HG02970 (cell line): ENCODE measurements around the gene ABL2.
"Not testable (repeated sequence)": the region's sequence is repeated elsewhere in the genome, so short reads cannot be mapped to it uniquely, and the experiment has no call there.

Experiments
- ATAC-seq: cut with Tn5 transposase; IDR thresholded peaks from one replicate; pipeline ENCODE4 v1.9.1; 2021; ENCODE audit warnings: mild to moderate bottlenecking, moderate library complexity, moderate number of reproducible peaks; ENCODE audit not compliant: unreplicated experiment, low FRiP score

The ABL2 gene

GRCh38 chr1:179229214-179230140 lies at the start of gene ABL2:
Gene ABL2, minus strand, starts transcription at chr1:179229677. Its CDS starts 280 bp downstream, at chr1:179229397.
- ATAC-seq = peak; percentile 44

GRCh38 chr1:179278920-179279319 lies 49.4 kb upstream of the ABL2 start:
- ATAC-seq = no peak

- ATAC-seq = not testable (repeated sequence)
These were observed 44.9 kb upstream of the ABL2 start for GRCh38 chr1:179274424-179274823.

- no peak for ATAC-seq
These were observed 39.6 kb upstream of the ABL2 start for GRCh38 chr1:179269071-179269470.

- no peak for ATAC-seq
These were observed 35.0 kb upstream of the ABL2 start for GRCh38 chr1:179264507-179264906.

- no peak for ATAC-seq
These were observed 33.6 kb upstream of the ABL2 start for GRCh38 chr1:179263121-179263520.

- no peak for ATAC-seq
These were observed 32.7 kb upstream of the ABL2 start for GRCh38 chr1:179262183-179262582.

GRCh38 chr1:179253286-179253972 lies 24.0 kb upstream of the ABL2 start:
- no peak for ATAC-seq

GRCh38 chr1:179252606-179253005 lies 23.1 kb upstream of the ABL2 start:
- no peak for ATAC-seq

- ATAC-seq = no peak
These were observed 22.2 kb upstream of the ABL2 start for GRCh38 chr1:179251675-179252074.

- ATAC-seq = no peak
These were observed 18.4 kb upstream of the ABL2 start for GRCh38 chr1:179247923-179248322.

- not testable (repeated sequence) for ATAC-seq
These were observed 15.9 kb upstream of the ABL2 start for GRCh38 chr1:179245426-179245825.

- ATAC-seq = no peak
These were observed 12.1 kb upstream of the ABL2 start for GRCh38 chr1:179241530-179242097.

- no peak for ATAC-seq
These were observed 7.7 kb upstream of the ABL2 start for GRCh38 chr1:179237222-179237621.

GRCh38 chr1:179234863-179235262 lies 5.4 kb upstream of the ABL2 start:
- no peak for ATAC-seq

GRCh38 chr1:179231923-179232322 lies 2.4 kb upstream of the ABL2 start:
- ATAC-seq = no peak

GRCh38 chr1:179230721-179231120 lies 1.2 kb upstream of the ABL2 start:
- ATAC-seq = no peak

- no peak for ATAC-seq
These were observed 774 bp upstream of the ABL2 start for GRCh38 chr1:179230251-179230650.

GRCh38 chr1:179228783-179229213 lies 679 bp downstream of the ABL2 start:
- ATAC-seq = peak; percentile 13

- no peak for ATAC-seq
These were observed 2.7 kb downstream of the ABL2 start for GRCh38 chr1:179226738-179227137.

GRCh38 chr1:179224466-179224865 lies 5.0 kb downstream of the ABL2 start:
- ATAC-seq = not testable (repeated sequence)
